Naive thymus-derived CD8-positive, alpha-beta T cell (primary cell): ENCODE results near the gene MAP2K5. TPM values are rescaled to one million over a fixed set of nuclear protein-coding genes. Genes with fewer than 3 reads are reported as not detected.
A peak's percentile ranks its signal among the peaks of the same experiment; 100 is the strongest.

Experiments used
- ATAC-seq, 2 donors: fragments of 150-1000 bp; cut with Tn5 transposase in 1 of 2; sonication (Bioruptor Pico), chemical (Tn5 transposase) in 1 of 2; 1 replicate in 1 of 2; 2 replicates in 1 of 2; pipeline ENCODE4 v1.10.0; 2021; ENCODE audit warnings: mild to moderate bottlenecking in 2 of 2, moderate library complexity in 2 of 2
- POLR2A ChIA-PET: fragments of 350-600 bp; sonication (Branson Sonifier 250); formaldehyde crosslinking; loops from one replicate; lab custom pipeline; 2021; ENCODE audit warnings: antibody characterized with exemption; lab: Charles Lee
- DNase-seq, 10 donors: peaks; one replicate each; pipeline versions ENCODE4 v3.0.0 to v3.0.0-alpha.2; 2020 to 2022
- H3K27ac Mint-ChIP-seq, 10 donors: one replicate each; pipeline ENCODE4 v1.8.0; 2020 to 2022; ENCODE audit warnings: mild to moderate bottlenecking in 10 of 10, mixed read lengths in 10 of 10, moderate library complexity in 4 of 10, inconsistent platforms in 1 of 10
- H3K27me3 Mint-ChIP-seq, 5 donors: one replicate each; pipeline ENCODE4 v1.8.0; 2021 to 2022; ENCODE audit warnings: mixed read lengths in 5 of 5
- H3K36me3 Mint-ChIP-seq, 3 donors: one replicate each; pipeline ENCODE4 v1.8.0; 2020 to 2022; ENCODE audit warnings: mixed read lengths in 3 of 3, mild to moderate bottlenecking in 2 of 3, inconsistent platforms in 1 of 3
- H3K4me1 Mint-ChIP-seq, 4 donors: one replicate each; pipeline ENCODE4 v1.8.0; 2021 to 2022; ENCODE audit warnings: mixed read lengths in 4 of 4
- H3K4me3 Mint-ChIP-seq, 10 donors: one replicate each; pipeline ENCODE4 v1.8.0; 2020 to 2022; ENCODE audit warnings: mild to moderate bottlenecking in 10 of 10, mixed read lengths in 10 of 10, moderate library complexity in 6 of 10, inconsistent platforms in 1 of 10
- H3K9me3 Mint-ChIP-seq, 9 donors: one replicate each; pipeline ENCODE4 v1.8.0; 2020 to 2022; ENCODE audit warnings: mixed read lengths in 9 of 9, mild to moderate bottlenecking in 3 of 9, inconsistent platforms in 1 of 9, moderate library complexity in 1 of 9
- polyA plus RNA-seq, 3 donors: library from polyadenylated mRNA; unstranded; fragments of 300-500 nt; fragmentation: Illumina TruSeq; gene quantifications; one replicate each; pipeline ENCODE4 v1.2.3, GENCODE V29; 2021
- total RNA-seq, 8 experiments: library from RNA in 2 of 8; stranded (reverse) in 2 of 8; gene quantifications; one replicate each; pipeline ENCODE4 v1.2.3 and lab custom pipeline; 2021 to 2026

The MAP2K5 gene
- total and polyA plus RNA-seq, 5 experiments from 2014 or later: 17.8 to 37.6 (median 22.5) TPM

DNA sequence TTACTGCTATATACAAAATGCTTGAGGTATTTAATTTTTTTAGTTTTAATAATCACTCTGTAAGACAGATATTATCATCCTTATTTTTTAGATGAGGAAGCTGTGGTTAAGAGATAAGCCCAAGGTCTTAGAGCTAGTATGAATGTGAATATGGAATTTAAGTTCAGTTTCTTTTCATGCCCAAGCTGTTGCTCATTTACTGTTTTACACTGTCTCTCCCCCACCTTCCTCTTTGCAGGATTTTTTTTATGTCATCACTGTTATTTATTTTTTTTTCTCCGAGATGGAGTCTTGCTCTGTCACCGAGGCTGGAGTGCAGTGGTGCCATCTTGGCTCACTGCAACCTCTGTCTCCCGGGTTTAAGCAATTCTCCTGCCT lies 22.5 kb downstream of the MAP2K5 start:
- Mint-ChIP-seq H3K27me3 (no peaks in the 10 kb centered on the region), H3K9me3 (no peaks in the 10 kb centered on the region), H3K36me3 (peaks cover 0 to 58% (median 20%) of the 10 kb centered on the region in 3 donors), H3K4me3 (peak overlapping the region in 1 of 10 donors; percentile 60), H3K4me1 (peaks cover 6 to 25% (median 17%) of the 10 kb centered on the region in 4 donors), H3K27ac (peak overlapping the region in 1 of 10 donors; percentile 66)
- POLR2A ChIA-PET: no interaction called here
- DNase-seq (no peak), ATAC-seq (no peak)

GRCh38 chr15:67569668-67570067 lies 27.2 kb downstream of the MAP2K5 start:
- POLR2A ChIA-PET: no interaction called here
- ATAC-seq (no peak), DNase-seq (no peak)
- H3K9me3 Mint-ChIP-seq: no peaks in the 10 kb centered on the region
- no peak overlapping the region for H3K27ac Mint-ChIP-seq
- H3K4me3 Mint-ChIP-seq: no peak overlapping the region
- peaks cover 0 to 45% (median 12%) of the 10 kb centered on the region in 3 donors for H3K36me3 Mint-ChIP-seq
- no peaks in the 10 kb centered on the region for H3K27me3 Mint-ChIP-seq
- peaks cover 0 to 16% (median 4%) of the 10 kb centered on the region in 4 donors for H3K4me1 Mint-ChIP-seq

GRCh38 chr15:67570875-67571647 lies 28.6 kb downstream of the MAP2K5 start:
- DNase-seq: no peak
- POLR2A ChIA-PET: interaction anchor here (0.9 kb wide), 1 partner anchor 29 kb away, joined by 4 read pairs; no protein-coding TSS in a partner anchor
- Mint-ChIP-seq H3K36me3 (peaks cover 0 to 38% (median 7%) of the 10 kb centered on the region in 3 donors), H3K27ac (peak overlapping the region in 2 of 10 donors; percentile 19 to 63), H3K4me3 (no peak overlapping the region), H3K9me3 (no peaks in the 10 kb centered on the region), H3K27me3 (no peaks in the 10 kb centered on the region), H3K4me1 (peaks cover 1 to 16% (median 3%) of the 10 kb centered on the region in 4 donors)
- ATAC-seq: no peak

DNA sequence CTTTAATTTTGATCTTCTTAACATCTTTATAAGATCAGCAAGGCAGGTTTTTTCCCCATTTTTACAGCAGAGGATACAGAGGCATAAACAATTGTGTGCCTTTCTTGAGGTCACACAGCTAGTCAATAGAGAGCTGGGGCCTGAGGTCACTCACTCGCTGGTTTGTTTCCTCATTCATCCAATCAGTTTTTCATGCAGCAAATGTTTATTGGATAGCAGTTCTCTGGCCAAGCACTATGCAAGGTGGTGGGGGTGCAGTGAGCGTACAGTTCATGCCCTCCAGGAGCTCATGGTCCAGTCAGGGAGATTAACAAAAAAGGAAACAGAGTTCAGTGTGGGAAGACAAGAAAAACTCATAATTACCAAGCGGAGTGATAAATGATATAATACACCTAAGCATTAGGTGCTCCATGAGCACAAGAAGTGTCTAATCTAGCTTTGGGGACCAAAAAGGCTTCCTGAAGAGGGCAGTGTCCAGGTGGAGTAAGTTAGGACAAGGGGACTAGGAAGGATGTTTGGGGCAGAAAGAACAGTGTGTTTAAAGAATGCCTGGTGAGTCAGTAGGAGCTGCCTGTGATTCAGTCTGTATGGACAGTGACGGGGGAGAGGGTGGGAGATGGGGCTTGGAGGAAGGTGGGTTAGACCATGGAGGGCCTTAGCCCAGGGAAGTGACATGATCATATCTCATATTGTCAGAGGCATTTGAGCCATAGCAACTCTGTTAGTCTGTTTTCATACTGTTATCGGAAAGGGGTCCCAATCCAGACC lies 29.3 kb downstream of the MAP2K5 start:
- H3K4me1 Mint-ChIP-seq: peaks cover 1 to 16% (median 3%) of the 10 kb centered on the region in 4 donors
- no peaks in the 10 kb centered on the region for H3K9me3 Mint-ChIP-seq
- POLR2A ChIA-PET: no interaction called here
- H3K36me3 Mint-ChIP-seq: peaks cover 0 to 34% (median 7%) of the 10 kb centered on the region in 3 donors
- peak overlapping the region in 2 of 10 donors; percentile 19 to 63 for H3K27ac Mint-ChIP-seq
- DNase-seq (no peak), ATAC-seq (no peak)
- no peak overlapping the region for H3K4me3 Mint-ChIP-seq
- H3K27me3 Mint-ChIP-seq: no peaks in the 10 kb centered on the region

GRCh38 chr15:67573194-67573593 lies 30.7 kb downstream of the MAP2K5 start:
- ATAC-seq: no peak
- Mint-ChIP-seq H3K36me3 (peaks cover 0 to 29% (median 7%) of the 10 kb centered on the region in 3 donors), H3K27me3 (no peaks in the 10 kb centered on the region), H3K4me1 (peaks cover 1 to 16% (median 3%) of the 10 kb centered on the region in 4 donors), H3K9me3 (no peaks in the 10 kb centered on the region), H3K27ac (no peak overlapping the region), H3K4me3 (no peak overlapping the region)
- DNase-seq: no peak
- POLR2A ChIA-PET: no interaction called here

DNA sequence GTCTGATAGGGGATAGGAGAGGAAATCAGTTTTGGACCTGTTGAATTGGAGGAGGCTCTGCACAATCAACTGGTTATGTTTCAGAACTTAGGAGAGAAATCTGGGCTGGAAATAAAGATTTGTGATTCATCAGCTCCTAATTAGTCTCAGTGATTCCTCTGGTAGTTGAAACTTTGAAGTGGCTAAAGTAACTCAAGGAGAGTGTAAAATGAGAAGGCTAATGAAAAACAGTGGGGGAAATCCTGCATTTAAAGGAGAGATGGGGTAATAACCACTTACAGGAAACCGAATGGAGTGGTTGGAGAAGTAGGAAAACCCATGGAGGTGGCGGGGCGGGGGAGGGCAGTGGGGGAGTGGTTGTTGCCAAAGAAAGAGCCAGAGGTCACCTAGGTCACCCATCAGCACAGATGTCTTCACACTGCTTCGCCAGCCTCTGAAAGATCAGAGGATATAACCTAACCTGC lies 32.6 kb downstream of the MAP2K5 start:
- no peaks in the 10 kb centered on the region for H3K27me3 Mint-ChIP-seq
- no peak for DNase-seq
- H3K9me3 Mint-ChIP-seq: no peaks in the 10 kb centered on the region
- peak overlapping the region in 3 of 10 donors; percentile 24 to 41 (median 29) for H3K27ac Mint-ChIP-seq
- H3K36me3 Mint-ChIP-seq: peaks cover 0 to 18% (median 7%) of the 10 kb centered on the region in 3 donors
- H3K4me1 Mint-ChIP-seq: peaks cover 1 to 16% (median 3%) of the 10 kb centered on the region in 4 donors
- POLR2A ChIA-PET: interaction anchor here (0.6 kb wide), 1 partner anchor 88 kb away, joined by 3 read pairs; no protein-coding TSS in a partner anchor
- ATAC-seq: no peak
- no peak overlapping the region for H3K4me3 Mint-ChIP-seq

GRCh38 chr15:67578020-67578600 lies 35.6 kb downstream of the MAP2K5 start:
- no peaks in the 10 kb centered on the region for H3K27me3 Mint-ChIP-seq
- peaks cover 2 to 6% (median 4%) of the 10 kb centered on the region in 4 donors for H3K4me1 Mint-ChIP-seq
- H3K27ac Mint-ChIP-seq: no peak overlapping the region
- H3K36me3 Mint-ChIP-seq: peaks cover 0 to 22% (median 8%) of the 10 kb centered on the region in 3 donors
- POLR2A ChIA-PET: no interaction called here
- H3K4me3 Mint-ChIP-seq: no peak overlapping the region
- no peak for DNase-seq
- H3K9me3 Mint-ChIP-seq: no peaks in the 10 kb centered on the region
- ATAC-seq: no peak

DNA sequence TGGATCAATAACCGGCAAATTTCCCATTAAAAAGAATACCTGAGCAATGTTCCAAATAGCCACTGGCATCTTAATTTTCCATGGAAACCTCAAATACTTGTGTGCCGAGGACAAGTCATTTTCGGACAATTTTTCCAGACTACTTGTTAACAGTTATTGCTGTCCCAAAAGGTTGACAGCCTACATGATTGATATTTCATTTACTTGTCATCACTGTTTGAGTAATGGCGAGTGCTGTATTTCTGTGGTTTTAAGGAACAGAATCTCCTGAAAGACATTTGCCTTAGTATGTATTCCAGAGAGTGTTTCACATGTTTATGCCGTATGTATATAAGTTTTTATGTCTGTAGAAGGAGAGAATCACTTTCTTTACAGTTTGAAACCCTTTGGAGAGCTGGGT lies 36.7 kb downstream of the MAP2K5 start:
- Mint-ChIP-seq H3K36me3 (peaks cover 0 to 25% (median 8%) of the 10 kb centered on the region in 3 donors), H3K27ac (no peak overlapping the region), H3K27me3 (no peaks in the 10 kb centered on the region), H3K9me3 (no peaks in the 10 kb centered on the region), H3K4me1 (peaks cover 0 to 5% (median 3%) of the 10 kb centered on the region in 4 donors), H3K4me3 (no peak overlapping the region)
- POLR2A ChIA-PET: interaction anchor here (0.6 kb wide), 1 partner anchor 552 kb away, joined by 3 read pairs; no protein-coding TSS in a partner anchor
- no peak for ATAC-seq
- DNase-seq: no peak

- ATAC-seq (no peak), DNase-seq (no peak)
- no peaks in the 10 kb centered on the region for H3K27me3 Mint-ChIP-seq
- POLR2A ChIA-PET: no interaction called here
- H3K36me3 Mint-ChIP-seq: peaks cover 0 to 30% (median 6%) of the 10 kb centered on the region in 3 donors
- H3K4me1 Mint-ChIP-seq: peaks cover 0 to 4% (median 1%) of the 10 kb centered on the region in 4 donors
- H3K4me3 Mint-ChIP-seq: no peak overlapping the region
- no peak overlapping the region for H3K27ac Mint-ChIP-seq
- no peaks in the 10 kb centered on the region for H3K9me3 Mint-ChIP-seq
Observed at GRCh38 chr15:67579967-67580366, 37.5 kb downstream of the MAP2K5 start.

DNA sequence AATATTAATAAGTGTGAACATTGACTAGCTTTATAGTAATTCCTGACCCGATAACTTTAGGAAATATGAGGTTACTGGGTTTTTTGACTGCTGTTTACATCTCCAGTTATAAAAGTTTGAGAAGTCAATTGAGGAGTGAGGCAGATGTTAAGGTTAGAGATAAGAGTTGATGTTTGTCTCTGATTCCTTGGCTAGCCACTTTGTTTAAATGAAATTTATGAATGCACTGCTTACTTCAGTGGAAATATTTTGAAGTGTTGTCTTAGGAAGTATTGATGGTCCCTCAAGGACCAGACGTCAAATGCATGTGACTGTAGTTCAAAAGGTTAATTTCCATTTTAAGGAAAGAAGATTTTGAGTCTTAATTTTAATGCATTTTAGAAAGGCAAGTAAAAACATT lies 41.7 kb downstream of the MAP2K5 start:
- Mint-ChIP-seq H3K4me1 (peaks cover 0 to 4% (median 4%) of the 10 kb centered on the region in 4 donors), H3K4me3 (no peak overlapping the region), H3K36me3 (peaks cover 10 to 61% (median 21%) of the 10 kb centered on the region in 3 donors), H3K27me3 (no peaks in the 10 kb centered on the region), H3K9me3 (no peaks in the 10 kb centered on the region), H3K27ac (no peak overlapping the region)
- ATAC-seq (no peak), DNase-seq (no peak)
- POLR2A ChIA-PET: no interaction called here

- Mint-ChIP-seq H3K4me1 (peaks cover 0 to 4% (median 4%) of the 10 kb centered on the region in 4 donors), H3K9me3 (no peaks in the 10 kb centered on the region), H3K27me3 (no peaks in the 10 kb centered on the region), H3K36me3 (peaks cover 11 to 63% (median 19%) of the 10 kb centered on the region in 3 donors), H3K4me3 (no peak overlapping the region), H3K27ac (no peak overlapping the region)
- POLR2A ChIA-PET: no interaction called here
- ATAC-seq (no peak), DNase-seq (no peak)
Observed at GRCh38 chr15:67585681-67586080, 43.2 kb downstream of the MAP2K5 start.

DNA sequence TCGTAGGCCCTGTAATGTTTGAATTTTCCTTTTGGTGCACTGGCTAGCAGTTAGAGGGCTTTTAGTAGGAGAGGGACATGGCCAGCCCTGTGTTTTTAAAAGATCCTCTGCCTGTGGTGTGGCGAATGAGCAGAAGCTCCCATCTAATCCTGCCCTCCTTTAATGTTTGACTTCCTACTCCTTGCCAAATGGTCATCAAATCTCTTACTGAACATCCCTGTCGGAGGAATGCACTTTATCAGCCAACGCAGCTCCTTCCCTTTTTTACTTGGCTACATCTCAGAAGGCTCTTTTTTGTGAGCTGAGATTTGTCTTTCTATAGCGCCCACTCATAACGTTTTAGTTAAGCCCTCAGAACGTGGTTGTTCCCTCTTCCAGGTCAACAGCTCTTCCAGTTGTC lies 44.8 kb downstream of the MAP2K5 start:
- Mint-ChIP-seq H3K4me3 (no peak overlapping the region), H3K4me1 (peaks cover 0 to 4% (median 4%) of the 10 kb centered on the region in 4 donors), H3K27ac (no peak overlapping the region), H3K9me3 (no peaks in the 10 kb centered on the region), H3K36me3 (peaks cover 13 to 64% (median 19%) of the 10 kb centered on the region in 3 donors), H3K27me3 (no peaks in the 10 kb centered on the region)
- ATAC-seq (no peak), DNase-seq (no peak)
- POLR2A ChIA-PET: no interaction called here
